H9 (cell line): ENCODE data around the gene PAIP2. TPM values are rescaled to one million over a fixed set of nuclear protein-coding genes. Genes with fewer than 3 reads are reported as not detected.
"Not testable (repeated sequence)": the region's sequence is repeated elsewhere in the genome, so short reads cannot be mapped to it uniquely, and the experiment has no call there.

ENCODE experiments used
- DNase-seq: peaks from one replicate; pipeline ENCODE4 v3.0.0-alpha.2; 2017
- H2AFZ ChIP-seq: one replicate; pipeline ENCODE4 v1.6.1; 2013; ENCODE audit warnings: mild to moderate bottlenecking, low read length, control low read depth, moderate library complexity
- H2AK5ac ChIP-seq: 2 replicates; pipeline ENCODE4 v1.6.1; 2013; ENCODE audit warnings: low read length, control low read depth, mixed read lengths; ENCODE audit not compliant: insufficient read length
- H2BK120ac ChIP-seq: one replicate; pipeline ENCODE4 v1.6.1; 2013; ENCODE audit warnings: low read depth, mild to moderate bottlenecking, low read length, control low read depth, inconsistent platforms; ENCODE audit not compliant: poor library complexity, severe bottlenecking
- H2BK12ac ChIP-seq: 2 replicates; pipeline ENCODE4 v1.6.1; 2013; ENCODE audit warnings: low read length, control low read depth, mixed read lengths, low read depth; ENCODE audit not compliant: insufficient read length
- H2BK15ac ChIP-seq: 2 replicates; pipeline ENCODE4 v1.6.1; 2013; ENCODE audit warnings: low read depth, low read length, control low read depth
- H2BK20ac ChIP-seq: one replicate; pipeline ENCODE4 v1.6.1; 2013; ENCODE audit warnings: low read depth, mild to moderate bottlenecking, low read length, control low read depth, inconsistent platforms; ENCODE audit not compliant: poor library complexity, severe bottlenecking
- H2BK5ac ChIP-seq: 2 replicates; pipeline ENCODE4 v1.6.1; 2013; ENCODE audit warnings: low read length, control low read depth, mixed read lengths; ENCODE audit not compliant: insufficient read length
- H3K14ac ChIP-seq: 2 replicates; pipeline ENCODE4 v1.6.1; 2013; ENCODE audit warnings: low read length, control low read depth; ENCODE audit not compliant: insufficient read depth
- H3K18ac ChIP-seq: 2 replicates; pipeline ENCODE4 v1.6.1; 2013; ENCODE audit warnings: low read depth, mild to moderate bottlenecking, mixed read lengths, low read length, control low read depth; ENCODE audit not compliant: insufficient read length
- H3K23ac ChIP-seq: 2 replicates; pipeline ENCODE4 v1.6.1; 2013; ENCODE audit warnings: low read length, control low read depth, mixed read lengths, low read depth; ENCODE audit not compliant: insufficient read length
- H3K23me2 ChIP-seq: 2 replicates; pipeline ENCODE4 v1.6.1; 2013; ENCODE audit warnings: low read depth, mild to moderate bottlenecking, mixed read lengths, low read length, control low read depth; ENCODE audit not compliant: insufficient read length, poor library complexity, severe bottlenecking
- H3K27ac ChIP-seq: 2 replicates; pipeline ENCODE4 v1.5.1; 2013; ENCODE audit warnings: low read length, control low read depth, mixed read lengths, low read depth; ENCODE audit not compliant: insufficient read length
- H3K27me3 ChIP-seq: 2 replicates; pipeline ENCODE4 v1.6.1; 2013; ENCODE audit warnings: low read length, control low read depth, inconsistent platforms; ENCODE audit not compliant: insufficient read depth
- H3K4ac ChIP-seq: 2 replicates; pipeline ENCODE4 v1.6.1; 2013; ENCODE audit warnings: low read depth, mild to moderate bottlenecking, control low read depth, inconsistent platforms, low read length, moderate library complexity
- H3K4me1 ChIP-seq: 2 replicates; pipeline ENCODE4 v1.6.1; 2013; ENCODE audit warnings: low read length, control low read depth, inconsistent platforms; ENCODE audit not compliant: insufficient read depth
- H3K4me2 ChIP-seq: 2 replicates; pipeline ENCODE4 v1.6.1; 2013; ENCODE audit warnings: low read length, control low read depth, mixed read lengths; ENCODE audit not compliant: insufficient read length, insufficient read depth
- H3K56ac ChIP-seq: 2 replicates; pipeline ENCODE4 v1.6.1; 2013; ENCODE audit warnings: low read depth, mild to moderate bottlenecking, mixed read lengths, low read length, control low read depth; ENCODE audit not compliant: insufficient read length
- H3K79me1 ChIP-seq: 2 replicates; pipeline ENCODE4 v1.6.1; 2013; ENCODE audit warnings: low read depth, mild to moderate bottlenecking, moderate library complexity, low read length, control low read depth, inconsistent platforms; ENCODE audit not compliant: insufficient read depth, poor library complexity, severe bottlenecking
- H3K79me2 ChIP-seq: 2 replicates; pipeline ENCODE4 v1.6.1; 2013; ENCODE audit warnings: low read length, control low read depth, inconsistent platforms; ENCODE audit not compliant: insufficient read depth
- H3K9ac ChIP-seq: 2 replicates; pipeline ENCODE4 v1.6.1; 2013; ENCODE audit warnings: low read length, control low read depth, mixed read lengths; ENCODE audit not compliant: insufficient read length; ENCODE audit errors: extremely low read depth
- H3K9me3 ChIP-seq: one replicate; pipeline ENCODE4 v1.6.1; 2013; ENCODE audit warnings: low read depth, low read length, inconsistent platforms; ENCODE audit not compliant: control insufficient read depth
- H3T11ph ChIP-seq: one replicate; pipeline ENCODE4 v1.6.1; 2013; ENCODE audit warnings: mild to moderate bottlenecking, low read length, control low read depth, inconsistent platforms
- H4K20me1 ChIP-seq: one replicate; pipeline ENCODE4 v1.6.1; 2013; ENCODE audit not compliant: control insufficient read depth, insufficient read length, insufficient read depth
- H4K5ac ChIP-seq: 2 replicates; pipeline ENCODE4 v1.6.1; 2013; ENCODE audit warnings: low read depth, mild to moderate bottlenecking, mixed read lengths, low read length, control low read depth; ENCODE audit not compliant: insufficient read length
- H4K8ac ChIP-seq: replicated peaks from 2 replicates; pipeline ENCODE4 v1.6.1; 2013; ENCODE audit warnings: low read length, control low read depth, mixed read lengths, low read depth; ENCODE audit not compliant: insufficient read length
- H4K91ac ChIP-seq: 2 replicates; pipeline ENCODE4 v1.6.1; 2013; ENCODE audit warnings: low read depth, mild to moderate bottlenecking, moderate library complexity, mixed read lengths, low read length, control low read depth; ENCODE audit not compliant: insufficient read length
- H3K27ac Mint-ChIP-seq, 3 experiments: 2 replicates in 2 of 3; 3 replicates in 1 of 3; pipeline ENCODE4 v1.8.0; 2020 to 2021; ENCODE audit warnings: mixed read lengths in 3 of 3, mild to moderate bottlenecking in 1 of 3, moderate library complexity in 1 of 3
- H3K27me3 Mint-ChIP-seq: 2 replicates; pipeline ENCODE4 v1.8.0; 2021; ENCODE audit warnings: low read depth, mild to moderate bottlenecking, moderate library complexity, mixed read lengths
- H3K36me3 Mint-ChIP-seq, 3 experiments: 2 replicates in 2 of 3; 3 replicates in 1 of 3; pipeline ENCODE4 v1.8.0; 2020 to 2021; ENCODE audit warnings: low read depth in 3 of 3, mixed read lengths in 3 of 3; ENCODE audit not compliant: insufficient read depth in 1 of 3
- H3K4me1 Mint-ChIP-seq, 2 experiments: 2 replicates each; pipeline ENCODE4 v1.8.0; 2020; ENCODE audit warnings: mixed read lengths in 2 of 2
- H3K4me3 Mint-ChIP-seq, 2 experiments: 2 replicates in 1 of 2; 3 replicates in 1 of 2; pipeline ENCODE4 v1.8.0; 2020 to 2021; ENCODE audit warnings: mild to moderate bottlenecking in 2 of 2, mixed read lengths in 2 of 2, moderate library complexity in 1 of 2
- H3K9me3 Mint-ChIP-seq, 2 experiments: 2 replicates in 1 of 2; 3 replicates in 1 of 2; pipeline ENCODE4 v1.8.0; 2020; ENCODE audit warnings: mild to moderate bottlenecking in 2 of 2, mixed read lengths in 2 of 2, moderate library complexity in 1 of 2
- WGBS: extraction: QIAGEN DNeasy Blood & Tissue Kit; methylation state at CpG from one replicate; pipeline ENCODE4 v1.1.7; 2013; ENCODE audit warnings: missing lambda C conversion rate, low lambda C conversion rate, mixed read lengths; ENCODE audit not compliant: insufficient read length; ENCODE audit errors: extremely low coverage; 5-methylcytosine and 5-hydroxymethylcytosine counted together
- total RNA-seq: library from RNA; stranded (reverse); gene quantifications from 2 replicates; pipeline ENCODE4 v1.2.1, GENCODE V29; 2021
- TF ChIP-seq, protein P1 (sequence below): fragments of 200-600 bp; sonication (generic); conservative IDR thresholded peaks from 3 replicates; pipeline ENCODE4 v1.8.0; 2021; ENCODE audit warnings: antibody characterized with exemption, mild to moderate bottlenecking

Gene PAIP2
- total RNA-seq, 1 experiment from 2014 or later, result 121 TPM

DNA sequence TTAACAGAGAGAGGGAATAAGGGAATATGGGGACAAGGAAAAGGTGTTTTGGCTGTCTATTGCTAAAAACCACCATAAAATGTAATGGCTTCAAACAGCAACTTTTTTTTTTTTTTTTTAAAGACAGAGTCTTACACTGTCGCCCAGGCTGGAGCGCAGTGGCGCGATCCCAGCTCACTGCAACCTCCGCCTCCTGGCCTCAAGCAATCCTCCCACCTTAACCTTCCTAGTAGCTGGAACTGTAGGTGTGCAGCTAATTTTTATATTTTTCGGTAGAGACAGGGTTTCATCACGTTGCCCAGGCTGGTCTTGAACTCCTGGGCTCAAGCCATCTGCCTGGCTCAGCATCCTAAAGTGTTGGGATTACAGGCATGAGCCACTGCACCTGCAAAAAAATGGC is 66.5 kb downstream of the PAIP2 start:
- Histone ChIP-seq H2BK12ac (no peak overlapping the region), H3K9ac (no peak overlapping the region), H2BK20ac (no peak overlapping the region), H2AK5ac (no peak overlapping the region), H3K4me2 (no peak overlapping the region), H3K79me1 (no peaks in the 10 kb centered on the region), H3K23ac (no peak overlapping the region), H4K20me1 (no peaks in the 10 kb centered on the region), H2AFZ (no peak overlapping the region), H3K56ac (no peak overlapping the region), H3K9me3 (no peaks in the 10 kb centered on the region), H3K18ac (no peak overlapping the region), H3K4me1 (peaks cover 2% of the 10 kb centered on the region; the same call in 1 of the 2 replicates), H4K8ac (no peak overlapping the region), H3K27me3 (no peaks in the 10 kb centered on the region), H2BK5ac (no peak overlapping the region), H3K79me2 (no peaks in the 10 kb centered on the region), H2BK120ac (no peak overlapping the region), H3K4ac (no peak overlapping the region), H3K27ac (no peak overlapping the region), H2BK15ac (no peak overlapping the region), H3T11ph (no peak overlapping the region), H4K91ac (no peak overlapping the region), H4K5ac (no peak overlapping the region), H3K14ac (no peak overlapping the region), H3K23me2 (no peaks in the 10 kb centered on the region)
- DNase-seq, result no peak
- Mint-ChIP-seq H3K27ac (no peak overlapping the region), H3K27me3 (peaks cover 2% of the 10 kb centered on the region; the same call in 1 of the 2 replicates), H3K9me3 (no peaks in the 10 kb centered on the region), H3K4me3 (no peak overlapping the region), H3K4me1 (peaks cover 13% of the 10 kb centered on the region in 2 experiments), H3K36me3 (peaks cover 0 to 5% (median 3%) of the 10 kb centered on the region in 3 experiments; a peak in 2 of 7 replicates)
- no CpG with 5 or more reads among the region's 7 CpGs for WGBS
- TF ChIP-seq, protein P1, sequence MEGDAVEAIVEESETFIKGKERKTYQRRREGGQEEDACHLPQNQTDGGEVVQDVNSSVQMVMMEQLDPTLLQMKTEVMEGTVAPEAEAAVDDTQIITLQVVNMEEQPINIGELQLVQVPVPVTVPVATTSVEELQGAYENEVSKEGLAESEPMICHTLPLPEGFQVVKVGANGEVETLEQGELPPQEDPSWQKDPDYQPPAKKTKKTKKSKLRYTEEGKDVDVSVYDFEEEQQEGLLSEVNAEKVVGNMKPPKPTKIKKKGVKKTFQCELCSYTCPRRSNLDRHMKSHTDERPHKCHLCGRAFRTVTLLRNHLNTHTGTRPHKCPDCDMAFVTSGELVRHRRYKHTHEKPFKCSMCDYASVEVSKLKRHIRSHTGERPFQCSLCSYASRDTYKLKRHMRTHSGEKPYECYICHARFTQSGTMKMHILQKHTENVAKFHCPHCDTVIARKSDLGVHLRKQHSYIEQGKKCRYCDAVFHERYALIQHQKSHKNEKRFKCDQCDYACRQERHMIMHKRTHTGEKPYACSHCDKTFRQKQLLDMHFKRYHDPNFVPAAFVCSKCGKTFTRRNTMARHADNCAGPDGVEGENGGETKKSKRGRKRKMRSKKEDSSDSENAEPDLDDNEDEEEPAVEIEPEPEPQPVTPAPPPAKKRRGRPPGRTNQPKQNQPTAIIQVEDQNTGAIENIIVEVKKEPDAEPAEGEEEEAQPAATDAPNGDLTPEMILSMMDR, result no peak

- H4K5ac ChIP-seq, H3K4me1 Mint-ChIP-seq, H3K23me2 ChIP-seq, H2BK120ac ChIP-seq, H3K4ac ChIP-seq, H2AFZ ChIP-seq, H2BK15ac ChIP-seq, H3K4me1 ChIP-seq, H3K79me2 ChIP-seq, H3K27me3 Mint-ChIP-seq, H2BK20ac ChIP-seq, H2BK5ac ChIP-seq, H3T11ph ChIP-seq, H4K91ac ChIP-seq, H4K20me1 ChIP-seq, H2AK5ac ChIP-seq, DNase-seq, H3K4me2 ChIP-seq, H3K18ac ChIP-seq, H3K23ac ChIP-seq, H2BK12ac ChIP-seq, H4K8ac ChIP-seq, H3K27me3 ChIP-seq, H3K56ac ChIP-seq, H3K9me3 Mint-ChIP-seq, H3K27ac ChIP-seq, H3K9me3 ChIP-seq, H3K79me1 ChIP-seq, H3K27ac Mint-ChIP-seq, H3K9ac ChIP-seq, H3K14ac ChIP-seq, H3K4me3 Mint-ChIP-seq: not testable (repeated sequence)
- WGBS, result no CpG with 5 or more reads among the region's 5 CpGs
- peaks cover 0 to 12% (median 12%) of the 10 kb centered on the region in 3 experiments; a peak in 4 of 7 replicates for H3K36me3 Mint-ChIP-seq
These were observed 67.5 kb downstream of the PAIP2 start for GRCh38 chr5:139409116-139409515.
